GM21381 (cell line): Measurements from ENCODE around the gene RSPH4A.
A peak's percentile ranks its signal among the peaks of the same experiment; 100 is the strongest.
"Not testable (repeated sequence)": the region's sequence is repeated elsewhere in the genome, so short reads cannot be mapped to it uniquely, and the experiment has no call there.

Source experiments
- ATAC-seq: cut with Tn5 transposase; IDR thresholded peaks from one replicate; pipeline ENCODE4 v1.9.1; 2021; ENCODE audit warnings: mild to moderate bottlenecking, moderate library complexity; ENCODE audit not compliant: unreplicated experiment

The RSPH4A gene

DNA sequence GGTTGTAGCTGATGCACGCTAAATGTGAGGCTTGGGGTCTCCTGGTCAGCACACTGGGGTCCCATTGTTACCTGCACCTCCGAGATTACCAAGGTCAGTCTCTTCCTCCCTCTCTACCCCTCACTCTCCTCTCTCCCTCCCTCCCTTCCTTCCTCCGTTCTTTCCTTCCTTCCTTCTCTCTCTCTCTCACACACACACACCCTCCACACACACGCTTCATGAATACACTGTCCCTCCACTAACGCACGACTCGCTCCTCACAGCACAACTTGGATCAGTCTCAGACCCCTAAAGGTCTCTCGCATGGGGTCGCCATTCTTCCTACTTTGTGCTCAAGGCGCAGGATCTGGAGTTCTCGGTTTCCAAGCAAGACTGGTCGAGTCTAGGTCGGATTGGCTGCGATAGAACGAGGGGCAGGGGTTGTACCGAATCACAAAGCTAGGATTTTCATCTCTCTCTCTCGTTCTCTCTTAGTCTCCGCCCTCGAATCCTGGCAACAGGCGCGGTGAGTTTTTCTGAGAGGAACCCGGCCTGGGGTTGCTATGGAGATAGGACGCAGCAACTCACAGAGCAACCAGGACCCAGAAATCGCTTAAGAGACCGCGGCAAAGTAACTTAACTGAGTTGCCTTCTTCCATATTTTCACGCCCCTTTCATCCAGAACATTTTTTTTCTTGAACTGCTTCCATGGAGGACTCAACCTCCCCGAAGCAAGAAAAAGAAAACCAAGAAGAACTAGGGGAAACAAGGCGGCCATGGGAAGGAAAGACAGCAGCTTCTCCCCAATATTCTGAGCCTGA lies at the start of gene RSPH4A:
TSS of gene RSPH4A (plus strand) at position 543 of the 800 bp plus-strand sequence. CDS start at position 688, 145 bp downstream.
- ATAC-seq, result peak; percentile 99

DNA sequence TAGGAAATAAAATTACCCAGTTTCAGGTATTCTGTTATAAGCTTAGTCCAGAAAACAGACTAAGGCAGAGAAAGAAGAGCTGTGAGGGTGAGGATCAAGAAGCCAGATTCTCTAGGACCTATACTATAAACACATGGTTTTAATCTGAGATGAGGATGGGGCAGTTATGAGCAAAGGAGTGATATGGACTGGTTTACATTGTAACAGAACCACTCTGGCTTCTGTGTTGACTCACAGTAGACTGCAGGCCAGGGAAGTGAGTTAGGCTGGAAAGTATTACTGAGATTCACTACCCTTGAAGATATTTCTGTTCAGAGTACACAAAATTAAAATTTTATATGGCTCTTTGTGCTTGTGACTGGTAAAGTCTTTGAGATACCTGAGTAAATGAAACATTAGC lies 48.2 kb upstream of the RSPH4A start:
- ATAC-seq, result no peak

DNA sequence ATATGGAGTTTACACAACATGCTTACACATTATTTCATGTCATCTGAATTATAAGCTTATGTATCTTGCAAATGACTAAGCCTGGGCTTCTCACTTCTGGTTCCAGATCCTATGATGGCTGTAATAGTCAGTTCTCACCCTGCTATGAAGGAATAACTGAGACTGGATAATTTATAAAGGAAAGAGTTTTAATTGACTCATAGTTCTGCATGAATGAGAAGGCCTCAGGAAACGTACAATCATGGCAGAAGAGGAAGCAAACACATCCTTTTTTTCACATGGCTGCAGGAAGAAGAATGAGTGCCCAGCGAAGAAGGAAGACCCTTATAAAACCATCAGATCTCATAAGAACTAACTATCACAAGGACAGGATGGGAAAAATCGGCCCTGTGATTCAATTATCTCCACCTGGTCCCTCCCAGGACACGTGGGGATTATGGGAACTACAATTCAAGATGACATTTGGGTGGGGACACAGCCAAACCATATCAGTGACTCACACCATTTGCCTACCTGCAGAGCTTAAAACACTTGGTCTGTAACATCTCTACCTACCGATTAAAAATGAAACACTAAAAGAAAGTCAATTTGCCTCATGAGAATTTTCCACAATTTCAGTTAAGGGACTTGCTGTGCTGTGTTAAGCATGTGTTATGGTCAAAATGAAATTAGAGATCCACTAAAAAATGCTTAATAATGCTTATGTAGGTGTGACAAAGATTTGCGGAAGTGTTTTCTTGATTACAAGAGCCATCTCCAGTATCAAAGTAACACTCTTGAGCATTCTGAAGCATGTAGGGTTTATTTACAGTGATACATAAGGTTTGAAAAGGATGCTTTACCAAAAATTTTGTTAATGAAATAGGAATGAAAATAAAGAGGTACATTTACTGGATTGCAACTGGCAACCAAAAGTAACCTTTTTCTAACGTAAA lies 47.2 kb upstream of the RSPH4A start:
- ATAC-seq, result no peak

DNA sequence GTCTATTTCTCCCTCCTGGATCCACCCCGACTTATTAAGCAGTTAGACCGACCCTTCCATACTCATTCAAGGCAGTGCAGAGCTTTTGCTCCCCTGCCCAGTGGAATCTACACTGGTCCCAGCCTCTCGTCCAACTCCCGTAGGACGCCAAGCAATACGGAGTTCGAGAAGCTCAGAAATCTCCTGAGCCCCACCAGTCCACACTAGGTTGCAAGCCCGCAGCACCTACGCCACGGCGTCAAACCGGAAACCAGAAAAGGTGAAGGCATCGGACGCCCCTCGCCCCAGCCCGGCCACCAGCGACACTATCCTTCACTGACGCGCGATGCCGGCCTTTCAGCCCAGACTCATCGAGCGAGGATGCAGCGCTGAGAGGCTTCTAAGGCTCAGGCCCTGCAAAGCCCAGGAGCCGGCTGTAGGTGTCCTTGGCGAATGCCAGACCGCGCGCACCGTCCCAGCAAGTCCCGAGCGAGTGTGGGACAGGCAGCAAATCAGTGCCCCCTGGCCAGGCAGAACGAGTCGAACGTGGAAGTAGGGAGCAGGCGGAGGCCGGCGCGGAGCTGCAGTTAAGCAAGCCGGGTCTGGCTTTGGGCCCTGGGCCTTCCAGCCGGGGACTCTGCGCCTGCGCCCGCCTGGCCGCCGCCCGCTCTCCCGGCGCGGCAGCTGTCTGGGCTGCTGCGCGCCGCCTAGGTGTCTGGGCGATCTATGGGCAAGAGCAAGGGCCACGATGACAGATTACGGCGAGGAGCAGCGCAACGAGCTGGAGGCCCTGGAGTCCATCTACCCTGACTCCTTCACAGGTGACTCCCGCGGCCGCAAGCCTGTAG lies 45.2 kb upstream of the RSPH4A start, which contains the start of gene RWDD1:
TSS of gene RWDD1 (plus strand) at position 649 of the 827 bp plus-strand sequence. CDS start at position 728, 79 bp downstream.
- peak; percentile 95 for ATAC-seq

- no peak for ATAC-seq
These were observed 44.6 kb upstream of the RSPH4A start for GRCh38 chr6:116571683-116572000.

- no peak for ATAC-seq
These were observed 44.1 kb upstream of the RSPH4A start for GRCh38 chr6:116572162-116572561.

DNA sequence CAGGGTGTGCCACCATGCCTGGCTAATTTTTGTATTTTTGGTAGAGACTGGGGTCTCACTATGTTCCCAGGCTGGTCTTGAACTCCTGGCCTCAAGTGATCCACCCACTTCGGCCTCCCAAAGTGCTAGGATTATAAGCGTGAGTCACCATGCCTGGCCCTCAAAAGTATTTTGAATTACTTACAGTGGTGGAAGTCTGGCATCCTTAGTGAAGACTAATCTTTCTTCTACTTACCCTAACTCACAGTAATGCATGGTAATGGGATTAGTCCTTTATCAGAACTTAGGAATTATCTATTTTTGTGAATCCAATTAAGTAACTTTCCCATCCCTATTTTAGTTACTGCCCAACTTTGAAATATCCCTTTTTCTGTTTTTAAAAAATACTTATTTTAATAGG lies 41.1 kb upstream of the RSPH4A start:
- ATAC-seq, result no peak

- ATAC-seq, result no peak
These were observed 38.8 kb upstream of the RSPH4A start for GRCh38 chr6:116577486-116577885.

GRCh38 chr6:116578335-116578734 lies 37.9 kb upstream of the RSPH4A start:
- ATAC-seq, result no peak

- no peak for ATAC-seq
These were observed 37.1 kb upstream of the RSPH4A start for GRCh38 chr6:116579143-116579542.

DNA sequence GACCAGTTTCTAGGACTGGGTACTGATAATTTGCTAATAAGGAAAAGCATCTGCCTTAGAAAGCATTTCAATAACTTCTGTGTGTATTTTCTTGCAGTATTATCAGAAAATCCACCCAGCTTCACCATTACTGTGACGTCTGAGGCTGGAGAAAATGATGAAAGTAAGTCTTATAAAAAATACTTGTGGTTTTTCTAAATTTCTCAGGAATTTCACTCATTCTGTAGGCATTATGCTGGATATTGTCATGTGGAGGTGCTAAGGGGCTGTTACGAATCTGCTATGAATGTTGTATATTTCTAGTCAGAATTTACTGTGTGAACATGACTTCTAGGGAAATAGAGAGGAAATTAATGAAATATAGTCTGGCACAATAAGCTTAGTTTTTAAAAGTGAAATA lies 36.1 kb upstream of the RSPH4A start:
- no peak for ATAC-seq

GRCh38 chr6:116586276-116586675 lies 30.0 kb upstream of the RSPH4A start:
- no peak for ATAC-seq

DNA sequence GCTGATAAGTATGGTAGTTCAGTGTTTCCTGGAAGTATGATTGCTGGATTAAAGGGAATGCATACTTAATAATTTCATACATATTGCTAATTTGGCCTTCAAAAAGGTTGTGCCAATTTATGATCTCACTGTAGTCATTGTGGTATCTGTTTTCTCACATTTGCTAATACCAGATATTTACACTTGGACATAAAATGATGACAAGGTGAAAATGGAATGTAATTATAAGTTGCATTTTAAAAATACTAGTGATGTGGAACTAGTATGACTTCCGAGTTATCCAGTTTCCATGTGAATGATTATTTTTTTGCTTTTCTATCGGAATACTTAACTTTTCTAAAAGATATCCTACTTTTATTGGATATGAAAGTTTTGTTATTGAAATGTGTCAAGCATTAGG lies 29.5 kb upstream of the RSPH4A start:
- ATAC-seq, result no peak

GRCh38 chr6:116595247-116595646 lies 21.0 kb upstream of the RSPH4A start:
- ATAC-seq, result no peak

- ATAC-seq, result no peak
These were observed 19.5 kb upstream of the RSPH4A start for GRCh38 chr6:116596815-116597214.

DNA sequence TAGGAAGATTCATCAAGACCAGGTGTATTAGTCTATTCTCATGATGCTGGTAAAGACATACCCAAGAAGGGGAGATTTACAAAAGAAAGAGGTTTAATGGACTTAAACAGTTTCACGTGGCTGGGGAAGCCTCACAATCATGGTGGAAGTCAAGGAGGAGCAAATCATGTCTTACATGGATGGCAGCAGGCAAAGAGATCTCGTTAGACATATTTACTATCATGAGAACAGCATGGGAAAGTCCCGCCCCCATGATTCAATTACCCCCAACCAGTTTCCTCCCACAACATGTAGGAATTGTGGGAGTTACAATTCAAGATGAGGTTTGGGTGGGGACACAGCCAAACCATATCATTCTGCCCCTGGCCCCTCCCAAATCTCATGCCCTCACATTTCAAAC lies 12.4 kb upstream of the RSPH4A start:
- not testable (repeated sequence) for ATAC-seq

- not testable (repeated sequence) for ATAC-seq
These were observed 11.4 kb upstream of the RSPH4A start for GRCh38 chr6:116604868-116605267.

DNA sequence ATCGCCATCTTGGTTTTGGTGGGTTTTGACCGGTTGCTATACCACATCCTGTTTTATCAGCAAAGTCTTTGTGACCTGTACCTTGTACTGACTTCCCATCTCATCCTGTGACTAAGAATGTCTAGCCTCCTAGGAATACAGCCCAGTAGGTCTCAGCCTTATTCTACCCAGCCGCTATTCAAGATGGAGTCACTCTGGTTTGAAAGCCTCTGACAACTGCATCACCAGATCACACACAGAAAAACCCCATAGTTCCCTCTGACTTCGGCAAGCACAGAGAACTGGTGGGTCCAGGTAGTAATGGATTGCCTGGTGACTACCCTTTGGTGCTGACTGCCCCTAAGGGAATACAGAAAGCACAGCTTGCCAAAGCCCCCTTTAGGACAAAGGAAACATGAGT lies 10.3 kb upstream of the RSPH4A start:
- ATAC-seq, result no peak

DNA sequence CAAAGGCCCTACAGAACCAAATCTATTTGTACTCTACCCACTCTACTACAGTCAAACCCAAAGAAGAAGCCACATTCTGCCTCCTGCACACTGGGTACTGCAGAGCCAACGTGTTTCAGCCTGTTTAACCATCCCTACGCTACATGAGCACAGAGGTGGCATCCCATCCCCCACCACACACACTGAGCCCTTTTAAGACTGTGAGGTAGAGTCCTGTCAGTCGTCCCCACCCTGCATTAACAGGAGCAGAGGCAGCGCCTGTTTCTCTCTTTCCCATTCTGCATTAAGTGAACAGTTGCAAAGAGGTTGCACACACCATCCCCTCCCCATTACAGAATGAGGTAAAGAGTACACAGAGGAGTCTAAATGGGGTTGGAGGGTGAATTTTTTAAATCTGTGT lies 5.2 kb upstream of the RSPH4A start:
- ATAC-seq, result no peak

GRCh38 chr6:116616737-116617053 lies 416 bp downstream of the RSPH4A start:
- peak; percentile 27 for ATAC-seq
